Stromal cell of bone marrow (primary cell): Measurements from ENCODE around the gene UBE2E2.

Experiments
- DNase-seq: peaks from one replicate; pipeline ENCODE4 v3.0.0-alpha.2; 2012; ENCODE audit warnings: low read depth

Gene UBE2E2

GRCh38 chr3:23198801-23199200 is 4.3 kb upstream of the UBE2E2 start:
- DNase-seq: peak; percentile 41

- DNase-seq: no peak
Observed at GRCh38 chr3:23199649-23200048, 3.5 kb upstream of the UBE2E2 start.

- DNase-seq: no peak
Observed at GRCh38 chr3:23201154-23201838, 1.8 kb upstream of the UBE2E2 start.

GRCh38 chr3:23202203-23202920 is 765 bp upstream of the UBE2E2 start:
- DNase-seq: no peak

GRCh38 chr3:23203708-23204330 is 692 bp downstream of the UBE2E2 start:
- no peak for DNase-seq

GRCh38 chr3:23206366-23206765 is 3.2 kb downstream of the UBE2E2 start:
- no peak for DNase-seq

GRCh38 chr3:23209103-23209502 is 6.0 kb downstream of the UBE2E2 start:
- DNase-seq: no peak

GRCh38 chr3:23209747-23210487 is 6.8 kb downstream of the UBE2E2 start:
- DNase-seq: no peak

- DNase-seq: no peak
Observed at GRCh38 chr3:23213813-23214212, 10.7 kb downstream of the UBE2E2 start.

GRCh38 chr3:23217872-23218554 is 14.9 kb downstream of the UBE2E2 start:
- DNase-seq: no peak

GRCh38 chr3:23219117-23219516 is 16.0 kb downstream of the UBE2E2 start:
- no peak for DNase-seq

- no peak for DNase-seq
Observed at GRCh38 chr3:23219552-23219951, 16.4 kb downstream of the UBE2E2 start.

- DNase-seq: no peak
Observed at GRCh38 chr3:23221136-23221535, 18.0 kb downstream of the UBE2E2 start.

- DNase-seq: no peak
Observed at GRCh38 chr3:23232016-23232415, 28.9 kb downstream of the UBE2E2 start.

- DNase-seq: no peak
Observed at GRCh38 chr3:23232854-23233253, 29.7 kb downstream of the UBE2E2 start.

- no peak for DNase-seq
Observed at GRCh38 chr3:23235264-23235663, 32.1 kb downstream of the UBE2E2 start.

GRCh38 chr3:23236890-23237289 is 33.8 kb downstream of the UBE2E2 start:
- DNase-seq: no peak

- DNase-seq: no peak
Observed at GRCh38 chr3:23238156-23238555, 35.0 kb downstream of the UBE2E2 start.

GRCh38 chr3:23238578-23238977 is 35.5 kb downstream of the UBE2E2 start:
- DNase-seq: no peak

- no peak for DNase-seq
Observed at GRCh38 chr3:23239211-23240068, 36.3 kb downstream of the UBE2E2 start.

GRCh38 chr3:23240171-23240785 is 37.2 kb downstream of the UBE2E2 start:
- no peak for DNase-seq
